NCI-H2171 (cell line): ENCODE data around the gene CPEB3.
"Not testable (repeated sequence)": the region's sequence is repeated elsewhere in the genome, so short reads cannot be mapped to it uniquely, and the experiment has no call there.

ENCODE experiments used
- DNase-seq: peaks from one replicate; lab custom pipeline; 2025; lab: John Stamatoyannopoulos, UW

Gene CPEB3

GRCh38 chr10:92142949-92143348, 147.9 kb downstream of the CPEB3 start:
- DNase-seq: no peak

GRCh38 chr10:92142512-92142911, 148.4 kb downstream of the CPEB3 start:
- no peak for DNase-seq

- not testable (repeated sequence) for DNase-seq
Observed at GRCh38 chr10:92141147-92141546, 149.7 kb downstream of the CPEB3 start.

- DNase-seq: not testable (repeated sequence)
Observed at GRCh38 chr10:92134049-92134448, 156.8 kb downstream of the CPEB3 start.

- no peak for DNase-seq
Observed at GRCh38 chr10:92131275-92131820, 159.5 kb downstream of the CPEB3 start.

GRCh38 chr10:92130622-92131274, 160.1 kb downstream of the CPEB3 start:
- DNase-seq: no peak

GRCh38 chr10:92126100-92126650, 164.7 kb downstream of the CPEB3 start:
- no peak for DNase-seq

- DNase-seq: peak; percentile 41
Observed at GRCh38 chr10:92125144-92125543, 165.7 kb downstream of the CPEB3 start.

GRCh38 chr10:92124616-92125143, 166.2 kb downstream of the CPEB3 start:
- no peak for DNase-seq

GRCh38 chr10:92124020-92124419, 166.9 kb downstream of the CPEB3 start:
- DNase-seq: no peak

GRCh38 chr10:92122941-92123450, 167.9 kb downstream of the CPEB3 start:
- DNase-seq: no peak

- DNase-seq: no peak
Observed at GRCh38 chr10:92121686-92122492, 169.0 kb downstream of the CPEB3 start.

GRCh38 chr10:92119340-92119739, 171.5 kb downstream of the CPEB3 start:
- no peak for DNase-seq

- not testable (repeated sequence) for DNase-seq
Observed at GRCh38 chr10:92114917-92115316, 176.0 kb downstream of the CPEB3 start.

- DNase-seq: no peak
Observed at GRCh38 chr10:92113911-92114600, 176.8 kb downstream of the CPEB3 start.

- DNase-seq: no peak
Observed at GRCh38 chr10:92112462-92112861, 178.4 kb downstream of the CPEB3 start.

GRCh38 chr10:92111336-92111939, 179.4 kb downstream of the CPEB3 start:
- no peak for DNase-seq

GRCh38 chr10:92110039-92110794, 180.7 kb downstream of the CPEB3 start:
- no peak for DNase-seq

GRCh38 chr10:92108747-92109146, 182.1 kb downstream of the CPEB3 start:
- no peak for DNase-seq

GRCh38 chr10:92108120-92108519, 182.8 kb downstream of the CPEB3 start:
- no peak for DNase-seq
